GM10266 (cell line): ENCODE data around the gene PDZK1.
A peak's percentile ranks its signal among the peaks of the same experiment; 100 is the strongest.
"Not testable (repeated sequence)": the region's sequence is repeated elsewhere in the genome, so short reads cannot be mapped to it uniquely, and the experiment has no call there.

ENCODE experiments used
- DNase-seq: peaks from one replicate; pipeline ENCODE4 v3.0.0; 2012; ENCODE audit errors: extremely low spot score
- TF ChIP-seq, protein P1 (sequence below): IDR thresholded peaks from 2 replicates; pipeline ENCODE4 v1.5.1; 2012; ENCODE audit warnings: mild to moderate bottlenecking, low read depth; ENCODE audit not compliant: control insufficient read depth, insufficient read depth; ENCODE audit errors: missing control alignments

The PDZK1 gene

DNA sequence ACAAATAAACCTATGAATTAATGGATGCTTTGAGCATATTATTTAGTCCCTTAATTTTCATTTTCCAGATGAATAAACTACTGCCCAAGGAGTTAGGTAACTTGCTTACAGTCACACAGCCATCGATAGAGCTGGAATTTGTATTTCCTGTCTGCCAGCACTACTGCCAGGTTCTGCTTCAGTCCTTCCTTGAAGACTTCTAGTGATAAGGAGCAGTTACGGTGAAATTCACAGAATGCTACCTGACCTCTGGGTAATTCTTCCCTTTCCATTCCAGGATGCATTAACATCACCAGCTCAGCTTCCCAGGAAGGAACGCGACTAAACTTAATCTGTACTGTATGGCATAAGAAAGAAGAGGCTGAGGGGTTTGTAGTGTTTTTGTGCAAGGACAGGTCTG lies 23.3 kb upstream of the PDZK1 start:
- TF ChIP-seq, protein P1, sequence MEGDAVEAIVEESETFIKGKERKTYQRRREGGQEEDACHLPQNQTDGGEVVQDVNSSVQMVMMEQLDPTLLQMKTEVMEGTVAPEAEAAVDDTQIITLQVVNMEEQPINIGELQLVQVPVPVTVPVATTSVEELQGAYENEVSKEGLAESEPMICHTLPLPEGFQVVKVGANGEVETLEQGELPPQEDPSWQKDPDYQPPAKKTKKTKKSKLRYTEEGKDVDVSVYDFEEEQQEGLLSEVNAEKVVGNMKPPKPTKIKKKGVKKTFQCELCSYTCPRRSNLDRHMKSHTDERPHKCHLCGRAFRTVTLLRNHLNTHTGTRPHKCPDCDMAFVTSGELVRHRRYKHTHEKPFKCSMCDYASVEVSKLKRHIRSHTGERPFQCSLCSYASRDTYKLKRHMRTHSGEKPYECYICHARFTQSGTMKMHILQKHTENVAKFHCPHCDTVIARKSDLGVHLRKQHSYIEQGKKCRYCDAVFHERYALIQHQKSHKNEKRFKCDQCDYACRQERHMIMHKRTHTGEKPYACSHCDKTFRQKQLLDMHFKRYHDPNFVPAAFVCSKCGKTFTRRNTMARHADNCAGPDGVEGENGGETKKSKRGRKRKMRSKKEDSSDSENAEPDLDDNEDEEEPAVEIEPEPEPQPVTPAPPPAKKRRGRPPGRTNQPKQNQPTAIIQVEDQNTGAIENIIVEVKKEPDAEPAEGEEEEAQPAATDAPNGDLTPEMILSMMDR: no peak
- DNase-seq: no peak

DNA sequence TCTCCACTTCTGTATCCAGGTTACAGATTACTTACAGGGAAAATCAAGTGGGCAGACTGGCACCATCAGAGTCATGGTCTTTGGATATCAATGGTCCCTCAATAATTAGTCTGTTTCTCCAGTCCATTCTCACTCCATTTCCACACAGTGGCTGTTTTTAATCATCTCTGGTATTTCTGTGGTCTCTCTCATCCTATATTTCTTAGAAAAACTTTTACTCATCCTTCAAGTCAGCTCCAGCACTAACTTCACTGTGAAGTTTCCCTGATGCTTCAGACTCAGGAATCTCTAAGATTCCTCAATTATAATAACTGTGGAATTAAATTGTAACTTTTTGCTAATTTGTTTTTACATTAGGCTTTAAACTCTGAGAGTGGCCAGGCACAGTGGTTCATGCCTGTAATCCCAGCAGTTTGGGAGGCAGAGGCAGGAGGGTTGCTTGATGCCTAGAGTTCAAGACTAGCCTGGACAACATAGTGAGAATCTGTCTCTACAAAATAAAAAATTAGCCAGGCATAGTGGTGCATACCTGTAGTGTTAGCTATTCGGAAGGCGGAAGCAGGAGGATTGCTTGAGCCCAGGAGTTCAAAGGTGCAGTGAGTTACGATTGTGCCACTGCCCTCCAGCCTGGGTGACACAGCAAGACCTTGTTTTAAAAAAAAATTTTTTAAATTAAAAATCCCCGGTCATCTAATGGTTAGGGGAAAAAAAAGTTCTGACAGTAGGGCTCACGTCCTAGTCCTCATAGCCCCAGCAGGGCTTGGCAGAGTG lies 22.7 kb upstream of the PDZK1 start:
- no peak for DNase-seq
- TF ChIP-seq, protein P1: no peak

DNA sequence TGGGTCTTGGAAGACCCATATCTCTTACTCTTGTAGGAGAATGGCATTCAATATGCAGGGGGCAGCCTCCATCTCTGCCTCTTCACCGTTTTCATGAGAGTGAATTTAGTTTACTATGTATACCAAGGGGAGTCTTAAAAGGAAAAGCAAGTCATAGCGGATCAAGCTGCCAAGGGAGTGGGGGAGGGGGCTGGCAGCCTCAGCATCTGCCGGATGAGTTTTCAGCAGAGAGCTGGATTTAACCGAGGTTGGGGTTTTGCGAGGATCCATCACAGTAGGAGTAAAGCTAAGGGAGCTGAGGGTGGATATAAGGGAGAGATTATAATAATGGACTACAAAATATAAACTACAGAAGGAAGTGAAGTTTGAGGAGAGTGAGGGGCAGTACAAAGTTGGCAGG lies 22.0 kb upstream of the PDZK1 start:
- TF ChIP-seq, protein P1: no peak

DNA sequence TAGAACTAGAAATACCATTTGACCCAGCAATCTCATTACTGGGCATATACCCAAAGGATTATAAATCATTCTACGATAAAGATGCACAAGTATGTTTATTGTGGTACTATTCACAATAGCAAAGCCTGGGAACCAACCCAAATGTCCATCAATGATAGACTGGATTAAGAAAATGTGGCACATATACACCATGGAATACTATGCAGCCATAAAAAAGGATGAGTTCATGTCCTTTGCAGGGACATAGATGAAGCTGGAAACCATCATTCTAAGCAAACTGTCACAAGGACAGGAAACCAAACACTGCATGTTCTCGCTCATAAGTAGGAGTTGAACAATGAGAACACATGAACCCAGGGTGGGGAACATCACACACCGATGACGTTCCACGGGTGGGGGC lies 19.0 kb upstream of the PDZK1 start:
- DNase-seq: not testable (repeated sequence)

More for the DNA sequence above, 22.0 kb upstream of the PDZK1 start:
- no peak for DNase-seq

DNA sequence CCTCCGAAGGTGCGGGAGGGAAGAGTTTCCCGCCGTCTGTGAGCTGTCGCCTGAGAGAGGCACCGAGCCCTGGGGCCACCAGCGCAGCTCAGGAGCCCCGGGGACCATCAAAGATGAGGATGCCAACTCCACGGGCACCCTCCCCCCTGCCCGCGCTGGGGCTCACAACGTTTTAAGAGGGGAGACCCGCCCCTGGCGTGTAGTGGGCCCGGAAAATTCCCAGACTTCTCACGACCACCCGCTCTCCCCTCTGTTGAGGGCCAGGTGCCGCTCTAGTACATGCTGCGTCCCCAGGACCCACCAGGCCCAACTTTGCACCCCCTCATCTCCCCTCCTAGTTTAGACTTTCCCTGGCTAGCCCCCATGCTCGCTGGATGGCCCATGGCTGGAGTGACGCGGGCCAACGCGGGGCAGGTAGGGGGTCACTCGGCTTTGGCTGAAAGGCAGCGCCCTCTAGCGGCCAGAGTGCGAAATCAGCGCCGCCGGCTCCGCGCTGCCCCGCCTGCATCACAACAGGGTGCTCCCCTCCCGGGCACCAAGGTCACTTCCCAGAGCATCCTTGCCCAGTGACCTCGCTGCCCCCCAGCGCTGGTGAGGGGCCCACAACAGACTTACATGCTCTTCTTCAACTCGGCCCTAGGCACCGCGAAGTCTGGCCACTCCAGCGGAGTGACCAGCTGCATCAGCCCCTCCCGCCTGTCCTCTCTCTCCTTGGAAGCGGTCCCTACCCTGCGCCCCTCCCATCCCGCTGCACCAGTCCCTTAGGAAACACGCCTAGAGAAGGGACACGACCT lies 13.9 kb upstream of the PDZK1 start:
- TF ChIP-seq, protein P1: peak; percentile 93
- peak; percentile 67 for DNase-seq

DNA sequence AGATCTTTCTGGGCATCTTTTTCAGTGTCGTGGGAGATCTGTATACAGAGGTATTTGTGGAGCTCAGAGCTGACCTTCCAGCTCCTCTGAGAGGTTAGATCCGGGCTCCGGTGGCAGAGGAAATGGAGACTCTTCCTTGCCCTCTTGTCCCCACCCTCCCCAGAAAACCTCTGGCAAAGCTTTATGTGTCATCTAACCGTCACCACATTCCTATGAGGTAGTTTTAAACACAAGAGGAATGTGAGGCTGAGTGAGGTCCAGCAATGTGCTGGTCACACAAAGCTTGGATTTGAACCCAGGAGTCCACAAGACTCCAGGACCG lies 13.3 kb upstream of the PDZK1 start:
- TF ChIP-seq, protein P1: no peak
- no peak for DNase-seq

DNA sequence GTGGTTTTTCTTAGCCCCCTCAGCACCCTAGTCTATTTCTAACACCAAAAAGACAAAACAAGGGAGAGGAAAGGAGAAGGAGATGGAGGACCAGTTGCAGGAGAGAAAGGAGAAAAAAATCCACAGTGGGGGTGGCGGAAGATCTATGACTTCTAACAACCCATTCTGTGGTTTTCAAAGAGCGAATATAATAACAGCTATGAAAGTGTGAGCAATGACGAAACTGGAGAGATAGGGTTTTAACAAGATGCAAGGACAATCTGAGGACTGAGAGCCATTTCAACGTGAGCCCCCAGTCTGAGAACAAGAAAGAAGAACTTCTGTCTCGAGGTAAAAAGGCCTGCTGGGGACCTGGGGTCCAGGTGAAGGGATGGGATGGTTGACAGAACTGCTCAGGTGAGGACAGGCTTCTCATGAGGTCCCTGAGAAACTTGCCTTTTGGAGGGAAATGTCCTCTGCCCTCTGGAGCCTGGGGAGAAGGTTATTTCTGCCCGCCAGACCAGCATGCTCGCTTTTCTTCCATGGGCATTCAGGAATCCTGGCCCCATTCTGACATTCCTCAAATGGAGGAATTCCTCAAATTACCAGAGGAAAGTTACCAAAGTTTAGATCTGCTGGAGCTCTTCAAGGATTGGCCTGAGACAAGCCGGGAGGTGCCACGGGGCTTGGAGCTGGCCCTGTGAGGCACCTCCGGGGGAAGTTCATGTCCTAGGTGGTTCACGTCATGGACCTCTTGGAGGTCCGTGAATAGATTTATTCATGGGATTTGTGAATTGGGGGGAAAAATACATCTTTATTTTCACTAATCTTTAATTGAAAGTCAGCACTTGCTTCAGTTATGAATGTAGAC lies 12.3 kb upstream of the PDZK1 start, which contains the start of gene CD160:
TSS of gene CD160 (plus strand) at position 270 of the 850 bp plus-strand sequence. CDS start 8,829 bp downstream, outside the sequence.
- DNase-seq: peak; percentile 38

DNA sequence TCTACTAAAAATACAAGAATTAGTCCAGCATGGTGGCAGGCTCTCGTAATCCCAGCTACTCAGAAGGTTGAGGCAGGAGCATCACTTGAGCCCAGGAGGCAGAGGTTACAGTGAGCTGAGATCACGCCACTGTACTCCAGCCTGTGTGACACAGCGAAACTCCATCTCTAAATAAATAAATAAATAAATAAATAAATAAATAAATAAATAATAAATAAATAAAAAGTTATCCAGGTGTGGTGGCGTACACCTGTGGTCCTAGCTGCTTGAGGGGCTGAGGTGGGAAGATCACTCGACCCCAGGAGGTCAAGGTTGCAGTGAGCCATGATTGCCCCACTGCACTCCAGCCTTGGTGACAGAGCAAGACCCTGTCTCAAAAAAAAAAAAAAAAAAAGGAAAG lies 11.3 kb upstream of the PDZK1 start:
- DNase-seq: not testable (repeated sequence)

More for the DNA sequence above, 12.3 kb upstream of the PDZK1 start, which contains the start of gene CD160:
- TF ChIP-seq, protein P1: no peak
